SKM-1 (cell line): ENCODE results near the gene NLE1.
"Not testable (repeated sequence)": the region's sequence is repeated elsewhere in the genome, so short reads cannot be mapped to it uniquely, and the experiment has no call there.

Experiments
- DNase-seq: peaks from one replicate; lab custom pipeline; 2025; ENCODE audit not compliant: unreplicated experiment; lab: John Stamatoyannopoulos, UW

Gene NLE1

DNA sequence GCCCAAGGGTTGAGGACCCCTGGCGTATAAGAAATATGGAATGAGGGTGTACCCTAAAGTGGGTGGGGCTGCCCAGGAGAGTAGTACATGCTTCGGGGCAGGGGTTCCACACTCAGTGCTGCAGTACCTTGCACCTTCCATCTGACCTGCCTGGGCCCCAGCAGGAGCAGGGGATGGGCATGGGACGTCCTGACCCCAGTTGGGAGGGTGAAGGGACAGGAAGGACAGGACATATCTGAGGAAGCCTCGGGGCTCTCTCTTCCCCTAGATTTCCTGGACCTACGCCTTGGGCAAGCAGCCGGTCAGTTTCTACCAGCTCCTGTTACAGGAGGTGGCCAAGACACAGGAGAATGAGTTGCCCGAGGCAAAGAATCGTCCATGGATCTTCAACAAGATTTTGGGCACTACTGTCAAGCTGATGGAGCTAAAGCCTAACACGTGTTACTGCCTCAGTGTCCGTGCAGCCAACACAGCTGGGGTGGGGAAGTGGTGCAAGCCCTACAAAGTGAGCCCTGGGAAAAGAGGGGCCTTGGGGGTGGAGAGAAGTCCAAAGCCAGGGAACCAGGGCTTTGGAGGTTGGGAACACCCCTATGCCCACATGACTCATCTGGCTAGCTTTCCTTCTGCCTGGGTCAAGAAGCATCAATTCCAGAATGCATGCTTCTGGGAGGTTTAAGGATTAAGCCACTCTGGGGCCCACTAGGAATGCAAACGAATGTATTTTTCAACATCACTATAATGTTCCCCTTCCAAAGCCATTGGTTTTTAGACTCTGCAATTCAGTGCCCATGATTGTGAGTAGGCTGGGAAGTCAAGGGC is 12.7 kb downstream of the NLE1 start:
- no peak for DNase-seq

DNA sequence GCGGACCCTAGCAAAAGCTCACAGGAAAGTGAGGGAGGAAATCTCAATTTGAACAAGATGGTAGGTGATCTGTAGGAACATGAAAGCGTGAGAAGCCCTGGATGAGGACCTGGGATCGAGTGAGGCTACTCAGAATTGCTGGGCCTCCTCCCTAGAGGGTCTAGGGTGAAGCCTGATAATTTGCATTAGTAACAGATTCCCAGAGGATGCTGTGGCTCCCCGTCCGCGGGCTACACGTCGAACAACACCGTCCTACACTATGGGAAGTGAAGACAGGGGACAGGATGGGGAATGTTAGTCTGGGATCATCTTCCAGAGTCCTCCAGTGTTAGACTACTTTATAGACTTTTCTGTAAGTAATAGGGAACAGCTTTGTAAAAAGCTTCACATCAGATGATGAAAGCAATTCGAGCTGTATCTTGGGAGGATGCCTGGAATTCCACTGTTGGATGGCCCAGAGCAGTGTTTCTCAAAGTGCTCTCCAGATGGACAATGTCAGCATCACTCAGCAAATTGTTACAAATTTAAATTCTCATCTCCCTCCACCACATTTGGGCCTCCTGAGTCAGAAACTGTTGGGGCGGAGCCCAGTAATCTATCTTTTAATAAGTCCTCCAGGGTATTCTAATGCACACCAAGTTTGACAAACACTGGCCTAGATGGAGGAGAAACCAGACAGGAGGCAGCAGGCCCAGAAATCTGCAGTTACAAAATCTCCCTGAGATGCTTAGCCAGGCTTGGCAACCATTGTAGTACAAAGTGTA is 14.2 kb downstream of the NLE1 start:
- no peak for DNase-seq

DNA sequence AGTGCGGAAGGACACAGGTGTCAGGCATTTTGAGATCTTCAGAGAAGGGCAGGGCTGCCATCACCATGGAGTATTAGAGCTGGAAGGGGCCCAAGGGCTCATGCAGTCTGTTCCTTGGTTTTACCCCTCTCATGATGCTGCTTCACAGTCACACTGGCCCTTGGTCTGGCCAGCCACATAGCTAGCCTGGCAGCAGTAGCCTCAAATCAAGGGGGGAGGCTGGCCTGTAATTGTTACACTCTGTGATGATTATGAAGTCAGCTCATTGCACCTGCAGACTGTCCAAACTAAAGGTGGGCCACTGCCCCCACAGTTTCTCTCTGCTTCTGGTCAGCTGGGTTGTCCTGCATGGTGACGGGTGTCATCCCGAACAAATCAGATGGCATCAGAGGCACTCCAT is 20.8 kb downstream of the NLE1 start, which contains the start of gene FNDC8:
TSS of gene FNDC8 (plus strand) at position 301 of the 400 bp plus-strand sequence. CDS start at position 380, 79 bp downstream.
- no peak for DNase-seq

DNA sequence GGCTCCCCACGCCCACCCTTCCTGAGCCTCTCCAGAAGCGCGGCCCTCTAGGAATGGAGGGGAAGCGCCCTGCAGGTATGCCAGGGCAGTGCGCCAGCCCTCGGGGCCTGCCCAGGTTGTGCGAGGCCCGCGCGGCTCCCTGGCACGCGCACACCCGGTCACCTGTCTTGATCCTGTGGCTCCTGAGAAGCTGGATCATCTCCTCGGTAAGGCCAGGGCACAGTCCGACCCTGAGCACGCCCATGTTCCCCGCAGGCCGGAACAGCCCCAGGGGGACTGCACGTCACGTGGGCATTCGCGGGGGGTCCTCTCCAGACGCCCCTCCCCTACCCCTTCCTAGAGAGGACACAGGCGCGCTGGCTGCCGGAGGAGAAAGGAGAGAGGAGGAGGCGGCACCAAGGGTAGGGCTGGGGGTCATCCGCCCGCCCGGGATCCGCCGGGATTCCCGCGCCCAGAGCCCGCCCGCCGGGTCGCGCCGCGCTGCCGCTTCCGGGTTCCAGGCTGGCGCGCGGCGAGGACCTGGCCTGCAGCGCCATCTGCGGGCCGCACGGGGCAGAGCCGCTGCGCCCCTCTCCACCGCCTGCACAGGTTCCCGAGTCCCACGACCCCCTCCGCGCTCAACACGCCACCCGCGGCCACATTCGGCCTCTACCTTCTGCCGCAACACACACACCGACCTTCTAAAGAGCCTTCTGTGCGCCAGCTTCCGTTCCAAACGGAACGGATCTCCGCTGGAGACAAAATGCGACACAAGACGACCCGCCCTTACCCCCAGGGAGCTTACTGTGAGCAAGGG is 22.5 kb downstream of the NLE1 start, which contains the start of gene RAD51D:
TSS of gene RAD51D (minus strand) at position 491 of the 796 bp plus-strand sequence. CDS start at position 244, 247 bp downstream.
- DNase-seq = peak; percentile 37

DNA sequence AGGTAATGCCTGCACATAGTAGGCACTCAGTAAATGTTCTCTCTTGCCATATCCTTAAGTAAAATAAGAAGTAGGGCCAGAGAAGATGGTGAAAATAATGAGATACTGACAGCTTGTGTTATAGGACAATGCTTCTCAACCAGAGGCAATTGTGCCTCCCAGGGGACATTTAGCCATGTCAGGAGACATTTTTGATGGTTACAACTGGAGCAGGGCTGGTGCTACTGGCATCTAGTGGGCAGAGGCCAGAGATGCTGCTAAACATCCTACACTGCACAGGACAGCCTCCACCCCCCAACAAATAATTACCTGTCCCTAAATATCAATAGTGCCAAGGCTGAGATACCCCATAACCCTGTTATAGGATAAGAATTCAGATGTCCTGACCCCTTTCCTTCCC is 24.1 kb downstream of the NLE1 start:
- DNase-seq = no peak

DNA sequence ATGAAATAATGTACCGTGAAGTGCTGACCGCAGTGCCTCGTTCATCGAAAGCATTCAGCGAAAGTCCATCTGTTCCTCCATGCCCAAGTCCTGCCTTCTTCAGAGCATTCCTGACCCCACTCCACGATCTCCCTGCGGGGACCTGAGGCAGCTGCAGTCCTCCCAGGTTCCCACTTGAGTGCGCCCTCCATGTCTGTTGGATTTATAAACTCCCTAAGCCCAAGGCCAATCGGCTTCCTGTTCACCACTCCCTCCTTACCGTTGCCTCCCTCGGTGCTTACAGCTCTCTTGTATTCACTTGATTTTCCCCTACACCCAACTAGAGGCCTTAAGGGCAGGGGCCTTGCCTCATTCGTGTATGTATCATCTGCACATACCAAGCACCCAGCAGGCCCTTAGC is 25.3 kb downstream of the NLE1 start:
- no peak for DNase-seq

DNA sequence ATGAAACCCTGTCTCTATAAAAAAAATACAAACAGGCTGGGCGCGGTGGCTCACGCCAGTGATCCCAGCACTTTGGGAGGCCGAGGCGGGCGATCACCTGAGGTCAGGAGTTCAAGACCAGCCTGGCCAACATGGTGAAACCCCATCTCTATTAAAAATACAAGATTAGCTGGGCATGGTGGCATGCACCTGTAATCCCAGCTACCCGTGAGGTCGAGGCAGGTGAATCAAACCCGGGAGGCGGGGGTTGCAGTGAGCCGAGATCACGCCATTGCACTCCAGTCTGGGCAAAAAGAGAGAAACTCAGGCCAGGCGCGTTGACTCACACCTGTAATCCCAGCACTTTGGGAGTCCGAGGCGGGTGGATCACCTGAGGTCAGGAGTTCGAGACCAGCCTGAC is 31.3 kb downstream of the NLE1 start:
- DNase-seq = not testable (repeated sequence)

DNA sequence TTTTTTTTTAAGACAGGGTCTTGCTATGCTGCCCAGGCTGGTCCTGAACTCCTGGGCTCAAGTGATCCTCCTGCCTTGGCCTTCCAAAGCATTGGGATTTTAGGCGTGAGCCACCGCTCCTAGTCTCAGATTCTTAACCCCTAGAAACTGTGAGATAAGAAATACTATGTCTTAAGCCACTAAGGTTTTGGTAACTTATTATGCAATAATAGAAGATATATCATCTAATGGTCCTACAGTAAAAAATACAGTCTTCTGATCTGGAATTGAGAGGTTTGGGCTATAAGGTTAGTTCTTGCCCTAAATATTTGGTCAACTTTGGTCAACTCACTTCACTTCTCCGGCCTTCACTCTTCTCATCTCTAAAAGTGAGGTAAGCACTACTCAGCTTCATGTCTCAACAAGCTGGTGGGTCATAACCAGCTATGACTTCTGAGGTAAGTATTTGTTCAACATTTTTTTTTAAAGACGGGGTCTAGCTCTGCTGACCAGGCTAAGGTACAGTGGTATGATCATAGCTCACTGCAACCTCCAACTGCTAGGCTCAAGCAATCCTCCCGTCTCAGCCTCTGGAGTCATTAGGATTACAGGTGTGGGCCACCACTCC is 37.2 kb downstream of the NLE1 start:
- DNase-seq = no peak

DNA sequence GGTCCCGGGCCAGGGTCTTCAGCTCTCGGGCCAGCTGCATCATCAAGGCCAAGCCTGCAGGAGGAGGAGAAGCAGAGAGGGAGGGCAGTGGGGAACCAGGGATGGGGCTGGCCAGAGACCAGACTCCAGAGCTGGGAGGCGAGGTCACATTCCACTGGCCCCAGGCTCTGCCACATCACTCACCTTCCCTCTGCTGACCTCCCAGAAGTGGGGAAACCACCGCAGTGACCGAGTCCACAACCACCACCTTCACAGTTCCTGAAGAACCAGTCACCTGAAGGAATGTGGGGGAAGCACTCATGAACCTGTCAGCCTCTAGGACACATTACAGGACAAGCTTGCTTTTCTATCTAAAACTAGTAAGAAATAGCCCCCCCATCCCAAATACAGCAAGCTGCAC is 38.8 kb downstream of the NLE1 start:
- no peak for DNase-seq

DNA sequence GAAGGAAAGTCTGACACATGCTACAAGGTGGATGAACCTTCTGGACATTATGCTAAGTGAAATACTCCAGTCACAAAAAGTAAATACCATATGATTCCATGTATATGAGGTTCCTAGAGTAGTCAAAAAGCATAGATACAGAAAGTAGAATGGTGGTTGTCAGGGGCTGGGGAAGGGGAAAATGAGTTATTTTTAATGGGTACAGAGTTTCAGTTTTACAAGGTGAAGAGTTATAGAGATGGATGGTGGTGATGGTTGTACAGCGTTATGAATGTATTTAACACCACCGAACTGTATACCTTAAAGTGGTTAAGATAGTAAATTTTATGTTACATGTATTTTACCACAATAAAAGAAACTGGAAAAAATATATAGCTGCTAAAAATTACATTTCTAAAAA is 40.4 kb downstream of the NLE1 start:
- no peak for DNase-seq

DNA sequence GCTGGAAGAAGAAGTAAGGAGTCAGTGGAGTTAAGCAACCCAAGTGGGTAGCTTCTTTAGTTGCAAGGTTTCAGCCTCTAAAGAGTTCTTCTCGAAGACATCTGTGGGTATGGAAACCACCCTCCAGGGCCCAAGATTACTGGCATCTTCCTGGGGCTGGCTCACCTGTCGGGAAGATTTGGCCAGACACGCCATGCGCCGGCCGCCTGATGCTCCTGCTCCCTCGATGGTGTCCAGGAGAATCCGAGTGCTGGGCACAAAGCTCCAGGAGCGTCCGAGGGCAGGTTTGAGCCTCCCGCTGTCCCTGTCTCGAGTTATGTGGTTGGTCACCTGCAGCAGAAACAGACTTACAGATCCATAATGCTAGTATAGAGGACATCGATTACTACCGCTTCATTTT is 41.1 kb downstream of the NLE1 start:
- no peak for DNase-seq

DNA sequence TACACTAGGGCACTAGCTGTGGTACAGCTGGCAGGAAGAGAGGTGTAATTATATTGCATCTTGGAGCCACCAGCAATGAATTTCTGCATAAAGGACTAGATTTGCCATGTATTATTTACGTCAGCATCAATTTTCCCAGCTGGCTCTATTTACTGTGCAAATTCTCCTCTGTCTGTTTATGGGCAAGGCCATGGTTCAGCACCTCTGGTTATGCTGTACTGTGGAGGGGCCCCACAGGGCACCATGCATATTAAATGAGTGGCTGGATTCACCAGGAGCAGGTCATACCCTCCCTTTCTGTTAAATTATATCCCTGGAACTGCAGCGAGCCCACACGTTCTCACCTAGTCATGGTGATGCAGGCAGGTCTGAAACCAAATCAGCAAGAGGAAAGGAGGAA is 42.2 kb downstream of the NLE1 start:
- DNase-seq = no peak

DNA sequence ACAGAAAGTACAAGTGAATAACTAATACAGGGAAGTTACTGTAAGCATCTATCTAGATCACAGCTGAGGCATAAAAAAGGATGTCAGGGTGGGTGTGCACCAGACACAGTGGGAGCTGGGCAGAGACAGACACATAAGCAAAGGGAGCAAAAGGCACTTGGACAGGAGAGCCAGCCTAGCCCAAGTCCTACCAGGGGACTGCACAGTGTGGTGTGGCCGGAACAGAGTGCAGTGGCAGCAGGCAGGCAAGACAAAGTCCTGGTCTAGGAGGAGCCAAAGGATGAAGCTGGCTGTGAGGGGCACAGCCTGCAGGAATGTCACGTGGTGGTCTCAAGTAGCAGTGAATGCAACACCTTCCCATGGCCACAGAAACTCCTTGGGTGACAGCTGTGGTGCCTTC is 44.3 kb downstream of the NLE1 start:
- DNase-seq = no peak

DNA sequence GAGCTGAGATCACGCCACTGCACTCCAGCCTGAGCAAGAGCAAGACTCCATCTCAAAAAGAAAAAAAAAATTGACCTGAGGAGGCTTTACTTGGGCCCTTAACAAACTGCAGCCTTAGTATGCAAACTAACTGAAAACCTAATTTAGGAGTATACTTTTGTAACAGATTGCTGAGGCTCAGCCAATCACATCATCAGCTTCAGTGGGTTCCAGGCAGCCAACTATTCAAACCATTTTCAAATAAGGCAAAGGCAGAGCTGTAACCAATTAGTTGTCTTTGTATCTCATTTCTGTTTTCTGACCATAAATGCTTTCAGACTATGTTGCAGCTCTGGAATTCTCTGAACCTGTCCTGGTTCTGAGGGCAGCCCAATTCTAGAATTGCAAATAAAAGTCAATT is 46.4 kb downstream of the NLE1 start:
- DNase-seq = no peak

DNA sequence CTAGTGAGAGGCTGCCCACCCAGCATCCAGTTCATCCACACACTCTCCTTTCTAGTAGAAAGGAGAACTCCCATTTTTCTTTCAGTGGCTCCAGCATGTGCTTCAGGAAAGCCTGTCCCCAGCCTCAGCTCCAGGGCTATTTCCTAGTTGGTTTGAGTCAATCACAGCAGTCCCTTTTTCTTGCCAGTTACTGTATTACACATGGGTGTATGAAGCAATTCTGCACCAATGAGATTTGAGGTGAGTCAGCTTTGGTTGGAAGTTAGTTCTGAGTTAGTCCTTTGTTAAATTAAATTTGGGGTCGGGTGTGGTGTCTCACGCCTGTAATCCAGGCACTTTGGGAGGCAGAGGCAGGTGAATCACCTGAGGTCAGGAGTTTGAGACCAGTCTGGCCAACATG is 47.2 kb downstream of the NLE1 start:
- no peak for DNase-seq

DNA sequence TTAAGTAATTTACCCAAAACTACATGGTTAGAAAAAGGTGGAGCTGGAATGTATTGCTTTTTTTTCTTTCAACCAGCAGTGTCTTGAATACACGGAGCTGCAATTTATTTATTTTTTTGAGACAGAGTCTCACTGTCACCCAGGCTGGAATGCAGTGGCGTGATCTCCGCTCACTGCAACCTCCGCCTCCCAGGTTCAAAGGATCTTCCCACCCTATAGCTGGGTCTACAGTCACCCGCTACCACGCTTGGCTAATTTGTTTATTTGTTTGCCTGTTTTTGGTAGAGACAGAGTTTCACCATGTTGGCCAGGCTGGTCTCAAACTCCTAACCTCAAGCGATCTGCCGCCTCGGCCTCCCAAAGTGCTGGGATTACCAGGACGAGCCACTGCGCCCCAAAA is 51.4 kb downstream of the NLE1 start:
- DNase-seq = not testable (repeated sequence)

DNA sequence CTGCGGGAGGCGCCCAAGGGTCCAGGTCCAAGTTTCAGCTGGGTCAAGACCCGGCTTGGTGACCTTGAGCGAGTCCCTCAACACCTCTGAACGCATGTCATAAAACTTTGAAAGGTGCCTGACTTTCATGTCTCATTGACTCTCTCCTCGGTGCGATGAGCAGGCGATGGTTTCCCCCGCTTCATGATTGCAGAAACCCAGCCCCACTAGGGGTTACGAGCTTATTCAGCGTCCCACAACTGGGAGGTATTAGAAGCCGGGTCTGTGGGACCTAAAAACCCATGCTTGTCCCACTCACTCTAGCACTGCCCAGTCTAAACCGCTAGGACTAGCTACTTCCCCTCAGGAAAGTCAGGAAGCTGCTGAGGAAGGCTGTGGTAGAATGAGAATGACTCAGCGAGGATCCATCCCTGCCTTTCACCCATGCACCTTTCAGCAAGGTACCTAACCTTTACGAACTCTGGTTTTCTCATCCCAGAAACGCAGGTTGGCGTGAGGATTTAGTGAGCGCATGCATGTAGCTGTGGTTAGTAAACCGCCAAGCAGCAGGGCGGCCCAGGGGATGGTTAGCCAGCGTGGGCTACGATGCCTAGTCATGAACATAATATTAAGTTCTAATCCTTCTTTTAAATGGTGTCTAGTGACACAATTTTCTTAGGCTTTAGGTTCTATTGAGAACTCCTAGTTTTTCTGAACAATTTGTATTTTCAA is 52.4 kb downstream of the NLE1 start:
- peak; percentile 69 for DNase-seq

DNA sequence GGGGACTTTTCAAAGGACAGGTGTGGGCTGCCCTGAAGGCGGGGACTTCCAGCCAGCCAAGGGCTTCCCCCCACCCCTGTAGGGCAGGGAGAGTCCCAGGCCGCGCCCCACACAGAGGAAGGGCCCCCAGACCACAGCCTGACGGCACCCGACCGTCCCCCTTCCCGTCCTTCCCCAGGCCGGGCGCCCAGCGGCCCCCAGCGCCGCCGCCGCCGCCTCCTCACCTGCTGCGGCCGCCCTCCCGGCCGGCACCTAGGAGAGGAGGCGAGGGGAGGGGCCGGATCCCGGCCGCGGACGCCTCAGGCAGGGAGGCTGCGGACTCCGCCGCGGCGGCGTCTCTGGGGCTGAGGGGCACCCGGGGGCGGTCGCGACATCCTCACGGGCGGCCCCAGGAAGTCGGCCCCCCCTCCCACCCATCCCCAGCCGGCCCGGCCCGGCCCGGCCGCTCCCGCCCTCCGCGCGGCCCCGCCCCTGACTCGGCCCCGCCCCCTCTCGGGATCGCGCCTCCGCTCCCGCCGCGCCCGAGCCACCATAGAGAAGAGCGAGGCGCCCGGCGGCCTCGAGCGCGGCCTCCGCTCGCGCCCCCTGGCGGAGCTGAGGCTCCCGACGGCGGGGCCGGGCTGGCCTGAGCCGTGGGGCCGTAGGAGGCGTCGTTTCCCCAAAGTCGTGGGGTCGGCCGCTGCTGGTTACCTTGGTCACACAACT is 53.1 kb downstream of the NLE1 start:
- peak; percentile 41 for DNase-seq

DNA sequence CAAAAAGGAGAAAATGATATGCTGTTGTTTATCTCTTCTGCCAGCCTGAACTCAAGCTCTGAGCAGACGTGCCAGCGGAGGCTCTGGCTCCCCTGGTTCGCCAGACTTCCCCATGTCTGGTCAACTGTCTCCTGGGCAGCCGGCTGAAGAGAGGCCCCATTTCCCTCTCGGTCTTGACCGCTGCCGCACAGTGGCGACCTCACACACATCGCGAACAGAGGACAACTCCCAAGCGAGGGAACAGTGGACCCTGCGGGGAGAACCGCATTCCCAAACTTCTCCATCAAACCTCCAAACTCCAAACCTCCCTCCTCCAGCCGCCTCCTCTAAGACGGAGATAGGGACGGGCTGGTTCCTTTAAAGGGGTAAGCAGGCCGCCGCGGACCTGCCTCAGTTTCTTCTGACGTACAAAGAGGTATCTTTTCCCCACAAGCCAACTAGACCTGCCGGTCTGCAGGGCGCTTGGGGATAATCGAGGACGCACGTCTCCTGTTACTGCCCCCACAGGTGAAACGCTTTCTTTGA is 53.7 kb downstream of the NLE1 start:
- DNase-seq = peak; percentile 35
